Measurements from ENCODE around the gene PLIN4.

The PLIN4 gene

GRCh38 chr19:4510435-4511255 is 7.6 kb downstream of the PLIN4 start:
- TF ChIP-seq ZFX (IDR thresholded peaks at IDR 0.05; ENCODE audit: borderline replicate concordance), result no peak
- TF ChIP-seq, protein P1, sequence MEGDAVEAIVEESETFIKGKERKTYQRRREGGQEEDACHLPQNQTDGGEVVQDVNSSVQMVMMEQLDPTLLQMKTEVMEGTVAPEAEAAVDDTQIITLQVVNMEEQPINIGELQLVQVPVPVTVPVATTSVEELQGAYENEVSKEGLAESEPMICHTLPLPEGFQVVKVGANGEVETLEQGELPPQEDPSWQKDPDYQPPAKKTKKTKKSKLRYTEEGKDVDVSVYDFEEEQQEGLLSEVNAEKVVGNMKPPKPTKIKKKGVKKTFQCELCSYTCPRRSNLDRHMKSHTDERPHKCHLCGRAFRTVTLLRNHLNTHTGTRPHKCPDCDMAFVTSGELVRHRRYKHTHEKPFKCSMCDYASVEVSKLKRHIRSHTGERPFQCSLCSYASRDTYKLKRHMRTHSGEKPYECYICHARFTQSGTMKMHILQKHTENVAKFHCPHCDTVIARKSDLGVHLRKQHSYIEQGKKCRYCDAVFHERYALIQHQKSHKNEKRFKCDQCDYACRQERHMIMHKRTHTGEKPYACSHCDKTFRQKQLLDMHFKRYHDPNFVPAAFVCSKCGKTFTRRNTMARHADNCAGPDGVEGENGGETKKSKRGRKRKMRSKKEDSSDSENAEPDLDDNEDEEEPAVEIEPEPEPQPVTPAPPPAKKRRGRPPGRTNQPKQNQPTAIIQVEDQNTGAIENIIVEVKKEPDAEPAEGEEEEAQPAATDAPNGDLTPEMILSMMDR (IDR thresholded peaks at IDR 0.05), result no peak

DNA sequence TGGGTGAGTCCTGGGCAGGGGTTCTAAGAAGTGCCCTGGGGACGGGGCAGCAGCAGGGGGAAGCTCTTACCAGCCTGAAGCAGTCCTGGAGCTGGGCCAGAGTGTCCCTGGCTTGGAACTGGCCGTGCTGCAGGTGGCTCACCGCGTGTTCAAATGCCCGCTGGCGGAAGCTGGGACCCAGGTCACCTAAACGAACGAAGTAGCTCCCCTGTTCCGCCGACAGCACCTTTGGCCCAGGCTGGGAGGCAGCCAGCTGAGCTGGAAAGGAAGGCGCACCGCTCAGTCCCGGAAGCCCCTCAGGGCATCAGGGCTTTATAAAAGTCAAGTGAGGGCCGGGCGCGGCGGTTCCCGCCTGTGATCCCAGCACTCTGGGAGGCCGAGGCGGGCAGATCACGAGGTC is 9.6 kb downstream of the PLIN4 start:
- TF ChIP-seq ZFX (IDR thresholded peaks at IDR 0.05; ENCODE audit: borderline replicate concordance), result no peak
- TF ChIP-seq, protein P1 (IDR thresholded peaks at IDR 0.05), result no peak
- no peak overlapping the region for H3K27ac ChIP-seq

More at GRCh38 chr19:4510435-4511255, 7.6 kb downstream of the PLIN4 start:
- no peak overlapping the region for H3K27ac ChIP-seq

- TF ChIP-seq ZFX (IDR thresholded peaks at IDR 0.05; ENCODE audit: borderline replicate concordance), result no peak
- TF ChIP-seq, protein P1 (IDR thresholded peaks at IDR 0.05), result no peak
- no peak overlapping the region for H3K27ac ChIP-seq
Observed at GRCh38 chr19:4507804-4508203, 10.5 kb downstream of the PLIN4 start.

DNA sequence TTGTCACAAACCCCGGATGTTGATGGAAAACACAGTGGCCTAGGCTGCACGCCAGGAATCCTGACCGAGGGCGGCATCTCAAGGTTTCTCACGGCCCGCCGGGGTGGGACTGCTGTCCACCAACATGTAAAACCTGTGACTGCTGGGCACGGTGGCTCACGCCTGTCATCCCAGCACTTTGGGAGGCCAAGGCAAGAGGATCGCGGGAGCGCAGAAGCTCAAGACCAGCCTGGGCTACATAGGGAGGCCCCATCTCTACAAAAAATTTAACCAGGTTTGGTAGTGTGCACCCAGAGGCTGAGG is 11.2 kb downstream of the PLIN4 start:
- TF ChIP-seq, protein P1 (IDR thresholded peaks at IDR 0.05), result no peak
- TF ChIP-seq ZFX (IDR thresholded peaks at IDR 0.05; ENCODE audit: borderline replicate concordance), result no peak
- H3K27ac ChIP-seq, result no peak overlapping the region

GRCh38 chr19:4506449-4507149 is 11.7 kb downstream of the PLIN4 start:
- no peak for TF ChIP-seq ZFX (IDR thresholded peaks at IDR 0.05; ENCODE audit: borderline replicate concordance)
- TF ChIP-seq, protein P1 (IDR thresholded peaks at IDR 0.05), result no peak
- no peak overlapping the region for H3K27ac ChIP-seq

DNA sequence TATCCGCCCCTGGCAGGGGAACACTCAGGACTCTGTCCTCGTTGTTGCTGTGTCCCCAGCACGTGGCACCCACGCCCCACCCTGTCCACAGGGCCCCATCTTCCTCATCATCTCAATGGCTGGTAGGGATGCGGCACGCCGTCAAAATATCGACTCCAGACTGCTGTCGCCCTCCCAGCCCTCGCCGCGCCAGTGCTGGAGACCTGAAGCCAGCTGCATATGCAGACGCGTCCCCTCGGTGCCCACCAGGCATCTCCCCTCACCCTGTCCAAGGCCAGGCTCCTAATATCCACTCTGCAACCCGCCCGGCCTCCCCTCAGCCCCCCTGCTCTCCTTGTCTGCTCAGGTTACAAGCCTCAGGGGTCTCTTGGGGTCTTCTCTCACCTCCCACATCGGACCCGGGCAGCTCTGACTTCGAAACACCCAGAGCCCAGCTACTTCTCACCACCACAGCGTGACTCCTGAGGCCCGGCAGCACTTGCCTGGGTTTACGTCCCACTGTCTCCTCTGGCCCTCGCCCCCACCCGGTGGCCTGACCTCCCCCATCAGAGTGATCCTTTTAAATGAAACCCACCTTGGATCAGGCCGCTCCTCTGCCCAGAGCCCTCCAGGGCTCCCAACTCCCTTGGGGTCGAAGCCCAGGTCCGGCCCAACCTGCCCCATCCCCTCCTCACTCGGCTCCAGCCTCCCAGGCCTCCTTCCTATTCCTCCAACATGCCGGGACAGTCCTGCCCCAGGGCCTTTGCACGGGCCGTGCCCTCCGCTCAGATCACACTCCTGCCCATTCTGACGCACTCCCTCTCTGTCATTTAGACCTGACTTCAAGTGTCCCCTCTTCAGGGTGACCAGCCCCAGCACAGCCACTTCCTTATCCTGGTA is 12.5 kb downstream of the PLIN4 start:
- TF ChIP-seq, protein P1 (IDR thresholded peaks at IDR 0.05), result no peak
- no peak for TF ChIP-seq ZFX (IDR thresholded peaks at IDR 0.05; ENCODE audit: borderline replicate concordance)
- H3K27ac ChIP-seq, result no peak overlapping the region

Data from 22Rv1 (cell line).